ENCODE results near the gene FKBP2. TPM values are rescaled to one million over a fixed set of nuclear protein-coding genes. Genes with fewer than 3 reads are reported as not detected.
A peak's percentile ranks its signal among the peaks of the same experiment; 100 is the strongest.

FKBP2 gene
- total RNA-seq, 1 experiment from 2014 or later = 57.2 TPM

DNA sequence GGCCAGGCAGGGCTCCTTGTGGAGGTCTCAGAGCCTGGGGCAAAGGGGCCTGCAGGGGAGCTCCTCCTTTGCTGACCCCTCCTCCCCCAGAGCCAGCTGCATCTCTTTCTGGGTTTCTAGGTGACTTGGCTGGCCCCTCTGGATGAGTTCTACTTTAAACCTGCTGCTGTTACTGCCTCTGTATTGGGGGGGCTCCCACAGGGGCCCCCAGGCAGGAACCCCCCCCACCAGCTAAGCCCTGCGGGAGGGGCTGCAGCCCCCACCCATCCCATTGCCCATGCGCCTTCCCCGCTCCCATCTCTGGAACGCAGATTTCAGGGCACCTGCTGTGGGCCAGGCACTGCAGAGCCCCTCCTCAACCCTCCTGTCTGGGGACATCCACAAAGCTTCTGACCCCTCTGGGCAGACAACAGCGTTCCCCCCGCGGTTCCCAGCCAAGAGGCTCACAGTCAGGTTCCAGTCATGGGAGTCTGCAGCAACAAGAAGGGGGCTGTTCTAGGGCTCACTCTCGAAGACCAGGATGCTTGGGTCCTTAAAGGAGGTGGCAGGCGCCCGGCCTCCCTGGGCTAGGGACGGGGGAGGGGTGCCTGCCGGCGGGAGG, 9.6 kb downstream of the FKBP2 start (continued):
- TF ChIP-seq TEAD1 (CRISPR knock-in tag; IDR thresholded peaks at IDR 0.05) = no peak

DNA sequence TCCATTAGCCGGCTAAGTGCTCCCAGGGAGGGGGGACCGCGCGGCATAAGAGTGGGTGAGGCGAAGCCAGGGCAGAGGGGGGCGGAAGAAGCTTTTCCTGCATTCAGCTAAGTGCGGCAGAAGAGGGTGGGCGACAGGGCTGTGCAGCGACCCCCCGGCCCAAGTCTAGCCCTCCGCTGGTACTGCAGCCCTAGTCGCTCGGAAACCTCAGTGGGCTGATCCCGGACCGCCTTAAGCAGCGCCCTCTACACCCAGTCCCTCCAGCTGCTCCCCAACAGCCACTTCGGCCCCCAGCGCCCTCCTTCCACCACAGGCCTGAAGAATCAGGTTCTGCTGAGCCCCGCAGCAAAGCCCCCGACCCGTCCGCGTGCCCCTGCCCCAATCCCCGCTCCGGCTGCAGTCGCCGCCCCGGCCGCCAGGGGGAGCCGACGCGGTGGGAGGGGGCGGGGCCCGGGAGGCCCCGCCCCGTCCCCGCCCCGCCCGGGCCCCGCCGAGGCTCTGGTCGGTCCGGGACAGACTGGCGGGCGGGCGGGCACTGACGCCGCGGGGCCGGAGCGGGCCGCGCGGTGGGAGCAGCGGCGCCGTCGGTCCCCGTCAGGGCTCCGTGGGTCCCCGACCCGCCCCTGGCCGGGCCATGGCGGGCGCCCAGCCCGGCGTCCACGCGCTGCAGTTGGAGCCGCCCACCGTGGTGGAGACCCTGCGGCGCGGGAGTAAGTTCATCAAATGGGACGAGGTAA, 10.3 kb downstream of the FKBP2 start, which contains the start of gene PLCB3:
TSS of gene PLCB3 (plus strand) at position 515 of the 737 bp plus-strand sequence. CDS start at position 635, 120 bp downstream.
- peak; percentile 14 for ATAC-seq
- H3K4me3 Mint-ChIP-seq = peak within 1 kb of the TSS; percentile 90
- ChIA-PET POLR2A (interaction anchor here (0.7 to 3.7 kb wide), 6 partner anchors 9 to 99 kb away, joined by 3 to 25 read pairs (median 4); partner anchors contain the start of genes NUDT22, PRDX5, TRMT112 and TRPT1), CTCF (interaction anchor here (0.5 to 5.3 kb wide), 28 partner anchors 9 to 598 kb away, joined by 3 to 75 read pairs (median 12); partner anchors contain the start of genes CATSPERZ, CCDC88B, DNAJC4 and ESRRA)
- peaks cover 42% of the 10 kb centered on the region for H3K4me1 Mint-ChIP-seq
- H3K36me3 Mint-ChIP-seq = no peaks in the 10 kb centered on the region
- DNase-seq (ENCODE audit: low spot score) = peak; percentile 78
- H3K27ac Mint-ChIP-seq = peak within 1 kb of the TSS; percentile 94
- TF ChIP-seq FOXP1 (CRISPR knock-in tag; IDR thresholded peaks at IDR 0.05; ENCODE audit: borderline replicate concordance) = 0 out of 2 replicates have a peak, but pooled peaks have one; percentile 12
- TF ChIP-seq, protein P1, sequence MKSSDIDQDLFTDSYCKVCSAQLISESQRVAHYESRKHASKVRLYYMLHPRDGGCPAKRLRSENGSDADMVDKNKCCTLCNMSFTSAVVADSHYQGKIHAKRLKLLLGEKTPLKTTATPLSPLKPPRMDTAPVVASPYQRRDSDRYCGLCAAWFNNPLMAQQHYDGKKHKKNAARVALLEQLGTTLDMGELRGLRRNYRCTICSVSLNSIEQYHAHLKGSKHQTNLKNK (CRISPR knock-in tag; IDR thresholded peaks at IDR 0.05) = no peak
- TF ChIP-seq, protein P2, sequence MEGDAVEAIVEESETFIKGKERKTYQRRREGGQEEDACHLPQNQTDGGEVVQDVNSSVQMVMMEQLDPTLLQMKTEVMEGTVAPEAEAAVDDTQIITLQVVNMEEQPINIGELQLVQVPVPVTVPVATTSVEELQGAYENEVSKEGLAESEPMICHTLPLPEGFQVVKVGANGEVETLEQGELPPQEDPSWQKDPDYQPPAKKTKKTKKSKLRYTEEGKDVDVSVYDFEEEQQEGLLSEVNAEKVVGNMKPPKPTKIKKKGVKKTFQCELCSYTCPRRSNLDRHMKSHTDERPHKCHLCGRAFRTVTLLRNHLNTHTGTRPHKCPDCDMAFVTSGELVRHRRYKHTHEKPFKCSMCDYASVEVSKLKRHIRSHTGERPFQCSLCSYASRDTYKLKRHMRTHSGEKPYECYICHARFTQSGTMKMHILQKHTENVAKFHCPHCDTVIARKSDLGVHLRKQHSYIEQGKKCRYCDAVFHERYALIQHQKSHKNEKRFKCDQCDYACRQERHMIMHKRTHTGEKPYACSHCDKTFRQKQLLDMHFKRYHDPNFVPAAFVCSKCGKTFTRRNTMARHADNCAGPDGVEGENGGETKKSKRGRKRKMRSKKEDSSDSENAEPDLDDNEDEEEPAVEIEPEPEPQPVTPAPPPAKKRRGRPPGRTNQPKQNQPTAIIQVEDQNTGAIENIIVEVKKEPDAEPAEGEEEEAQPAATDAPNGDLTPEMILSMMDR (IDR thresholded peaks at IDR 0.05) = peak; percentile 71
- TF ChIP-seq HMGXB4 (CRISPR knock-in tag; IDR thresholded peaks at IDR 0.05) = 0 out of 2 replicates have a peak, but pooled peaks have one; percentile 43
- TF ChIP-seq MAX (CRISPR knock-in tag; IDR thresholded peaks at IDR 0.05) = peak; percentile 56; the same call in 1 of the 2 replicates
- TF ChIP-seq CREM (CRISPR knock-in tag; IDR thresholded peaks at IDR 0.05) = peak; percentile 26; the same call in 1 of the 2 replicates
- 0 out of 2 replicates have a peak, but pooled peaks have one; percentile 38 for TF ChIP-seq ZNF416 (CRISPR knock-in tag; IDR thresholded peaks at IDR 0.05)
- no peak for TF ChIP-seq MYBL2 (CRISPR knock-in tag; IDR thresholded peaks at IDR 0.05)
- no peak for TF ChIP-seq JUN (CRISPR knock-in tag; IDR thresholded peaks at IDR 0.05)
- 0 out of 2 replicates have a peak, but pooled peaks have one; percentile 23 for TF ChIP-seq USF2 (CRISPR knock-in tag; IDR thresholded peaks at IDR 0.05)
- TF ChIP-seq SP1 (CRISPR knock-in tag; conservative IDR thresholded peaks at IDR 0.05) = peak; percentile 93
- no peaks in the 10 kb centered on the region for H3K27me3 Mint-ChIP-seq (ENCODE audit: low read depth)
- no peaks in the 10 kb centered on the region for H3K9me3 Mint-ChIP-seq

DNA sequence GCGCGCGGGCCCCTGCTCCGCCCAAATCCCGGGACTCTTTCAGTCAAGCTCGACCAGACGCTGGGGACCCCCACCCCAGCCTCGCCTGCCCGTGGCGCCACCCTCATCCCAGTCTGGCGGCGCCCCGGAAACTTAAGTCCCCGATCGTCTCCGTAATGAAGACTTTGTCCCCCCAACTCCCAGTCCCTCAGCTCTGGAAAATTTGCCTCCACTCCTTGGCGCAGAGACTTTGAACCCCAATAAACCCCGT, 10.8 kb downstream of the FKBP2 start:
- Mint-ChIP-seq H3K36me3 (peaks cover 2% of the 10 kb centered on the region), H3K27me3 (ENCODE audit: low read depth) (no peaks in the 10 kb centered on the region)
- no peak for TF ChIP-seq TEAD1 (CRISPR knock-in tag; IDR thresholded peaks at IDR 0.05)
- TF ChIP-seq, protein P3, sequence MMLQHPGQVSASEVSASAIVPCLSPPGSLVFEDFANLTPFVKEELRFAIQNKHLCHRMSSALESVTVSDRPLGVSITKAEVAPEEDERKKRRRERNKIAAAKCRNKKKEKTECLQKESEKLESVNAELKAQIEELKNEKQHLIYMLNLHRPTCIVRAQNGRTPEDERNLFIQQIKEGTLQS (CRISPR knock-in tag; conservative IDR thresholded peaks at IDR 0.05) = no peak
- no peak for TF ChIP-seq HMGA2 (CRISPR knock-in tag; IDR thresholded peaks at IDR 0.05)
- no peak for TF ChIP-seq AFF4 (CRISPR knock-in tag; IDR thresholded peaks at IDR 0.05; ENCODE audit: borderline replicate concordance)
- TF ChIP-seq SP1 (CRISPR knock-in tag; conservative IDR thresholded peaks at IDR 0.05) = no peak
- TF ChIP-seq ZNF396 (CRISPR knock-in tag; IDR thresholded peaks at IDR 0.05; ENCODE audit: borderline replicate concordance) = no peak
- TF ChIP-seq CREM (CRISPR knock-in tag; IDR thresholded peaks at IDR 0.05) = no peak
- TF ChIP-seq E2F1 (CRISPR knock-in tag; IDR thresholded peaks at IDR 0.05) = no peak
- no peak for TF ChIP-seq ESRRA (CRISPR knock-in tag; IDR thresholded peaks at IDR 0.05; ENCODE audit: borderline replicate concordance)
- no peak for TF ChIP-seq KAT7 (CRISPR knock-in tag; IDR thresholded peaks at IDR 0.05; ENCODE audit: borderline replicate concordance)

More for the DNA sequence above, 10.8 kb downstream of the FKBP2 start:
- Mint-ChIP-seq H3K9me3 (no peaks in the 10 kb centered on the region), H3K27ac (peak overlapping the region; percentile 45; the same call in 1 of the 2 replicates), H3K4me1 (peaks cover 42% of the 10 kb centered on the region), H3K4me3 (peak overlapping the region; percentile 90)
- ATAC-seq (no peak), DNase-seq (ENCODE audit: low spot score) (no peak)
- POLR2A ChIA-PET = interaction anchor here (0.6 to 3.7 kb wide), 6 partner anchors 10 to 35 kb away, joined by 3 to 25 read pairs (median 6); partner anchors contain the start of genes NUDT22 and TRPT1
- CTCF ChIA-PET = interaction anchor here (0.5 to 5.3 kb wide), 22 partner anchors 9 to 379 kb away, joined by 3 to 75 read pairs (median 14); partner anchors contain the start of genes CATSPERZ, CCDC88B, DNAJC4 and ESRRA

Data from WTC11 (cell line).